CD14-positive monocyte (primary cell): ENCODE results near the gene ODF2. TPM values are rescaled to one million over a fixed set of nuclear protein-coding genes. Genes with fewer than 3 reads are reported as not detected.

Experiments
- DNase-seq, 3 donors: peaks; one replicate each; pipeline ENCODE4 v3.0.0-alpha.2; 2011 to 2022
- H2AFZ ChIP-seq: 2 replicates; pipeline ENCODE4 v1.6.0; 2012; ENCODE audit warnings: mild to moderate bottlenecking, low read depth, low read length, inconsistent platforms; ENCODE audit not compliant: insufficient read depth, poor library complexity, severe bottlenecking
- H3K27ac ChIP-seq, 2 donors: 1 replicate in 1 of 2; 2 replicates in 1 of 2; pipeline ENCODE4 v1.5.1; 2012 to 2013; ENCODE audit warnings: low read length in 2 of 2, control low read depth in 1 of 2, inconsistent platforms in 1 of 2, low read depth in 1 of 2, mild to moderate bottlenecking in 1 of 2
- H3K27me3 ChIP-seq, 2 donors: one replicate each; pipeline versions ENCODE4 v1.6.0 to v1.6.1; 2011 to 2013; ENCODE audit warnings: low read length in 2 of 2; ENCODE audit not compliant: control insufficient read depth in 2 of 2, insufficient read depth in 2 of 2
- H3K36me3 ChIP-seq, 2 donors: replicated peaks in 1 of 2; 1 replicate in 1 of 2; 2 replicates in 1 of 2; pipeline versions ENCODE4 v1.5.1 to v1.6.1; 2012 to 2013; ENCODE audit warnings: low read length in 2 of 2, control low read depth in 1 of 2, inconsistent platforms in 1 of 2, mild to moderate bottlenecking in 1 of 2; ENCODE audit not compliant: insufficient read depth in 2 of 2, control insufficient read depth in 1 of 2
- H3K4me1 ChIP-seq, 2 donors: 1 replicate in 1 of 2; 2 replicates in 1 of 2; pipeline versions ENCODE4 v1.5.1 to v1.6.1; 2012 to 2013; ENCODE audit warnings: low read length in 2 of 2, control low read depth in 1 of 2, inconsistent platforms in 1 of 2, mild to moderate bottlenecking in 1 of 2, moderate library complexity in 1 of 2; ENCODE audit not compliant: insufficient read depth in 2 of 2, control insufficient read depth in 1 of 2
- H3K4me2 ChIP-seq: replicated peaks from 2 replicates; pipeline ENCODE3; 2012; ENCODE audit warnings: low read length, moderate library complexity, mild to moderate bottlenecking; ENCODE audit not compliant: poor library complexity, severe bottlenecking; ENCODE audit errors: extremely low read depth
- H3K4me3 ChIP-seq, 3 experiments: fragments of 200-600 bp in 1 of 3; sonication (generic) in 1 of 3; replicated peaks in 1 of 3; 1 replicate in 2 of 3; 2 replicates in 1 of 3; pipeline ENCODE4 v1.5.1; 2011 to 2013; ENCODE audit warnings: low read length in 3 of 3, mild to moderate bottlenecking in 3 of 3, control low read depth in 2 of 3, low read depth in 2 of 3, inconsistent platforms in 1 of 3, moderate library complexity in 1 of 3
- H3K79me2 ChIP-seq: 2 replicates; pipeline ENCODE4 v1.6.0; 2012; ENCODE audit warnings: mild to moderate bottlenecking, control low read depth, inconsistent platforms, low read length, moderate library complexity; ENCODE audit not compliant: insufficient read depth
- H3K9ac ChIP-seq: 2 replicates; pipeline ENCODE4 v1.6.0; 2017; ENCODE audit warnings: low read length, mild to moderate bottlenecking; ENCODE audit not compliant: insufficient read depth, poor library complexity, severe bottlenecking
- H3K9me3 ChIP-seq, 2 donors: replicated peaks in 1 of 2; 1 replicate in 1 of 2; 2 replicates in 1 of 2; pipeline versions ENCODE4 v1.5.1 to v1.6.1; 2012 to 2013; ENCODE audit warnings: low read length in 2 of 2, control low read depth in 1 of 2; ENCODE audit not compliant: control insufficient read depth in 1 of 2, insufficient read depth in 1 of 2
- H4K20me1 ChIP-seq: 2 replicates; pipeline ENCODE4 v1.6.0; 2012; ENCODE audit warnings: mild to moderate bottlenecking, low read length, control low read depth, moderate library complexity; ENCODE audit not compliant: insufficient read depth
- H3K27ac Mint-ChIP-seq, 7 donors: one replicate each; pipeline ENCODE4 v1.8.0; 2020; ENCODE audit warnings: mild to moderate bottlenecking in 7 of 7, mixed read lengths in 7 of 7, moderate library complexity in 6 of 7, inconsistent platforms in 2 of 7
- H3K27me3 Mint-ChIP-seq, 3 donors: one replicate each; pipeline ENCODE4 v1.8.0; 2021 to 2022; ENCODE audit warnings: low read depth in 3 of 3, mild to moderate bottlenecking in 3 of 3, mixed read lengths in 3 of 3, moderate library complexity in 3 of 3, inconsistent platforms in 1 of 3
- H3K36me3 Mint-ChIP-seq, 2 donors: one replicate each; pipeline ENCODE4 v1.8.0; 2020; ENCODE audit warnings: mixed read lengths in 2 of 2, inconsistent platforms in 1 of 2, mild to moderate bottlenecking in 1 of 2
- H3K4me1 Mint-ChIP-seq: one replicate; pipeline ENCODE4 v1.8.0; 2020; ENCODE audit warnings: mild to moderate bottlenecking, mixed read lengths
- H3K4me3 Mint-ChIP-seq, 2 donors: one replicate each; pipeline ENCODE4 v1.8.0; 2020; ENCODE audit warnings: mild to moderate bottlenecking in 2 of 2, mixed read lengths in 2 of 2, moderate library complexity in 1 of 2
- H3K9me3 Mint-ChIP-seq, 7 donors: one replicate each; pipeline ENCODE4 v1.8.0; 2020 to 2022; ENCODE audit warnings: mixed read lengths in 7 of 7, mild to moderate bottlenecking in 6 of 7, moderate library complexity in 6 of 7, inconsistent platforms in 2 of 7
- WGBS: methylation state at CpG from one replicate; pipeline ENCODE4 v1.1.5; 2013; ENCODE audit warnings: missing lambda C conversion rate; ENCODE audit not compliant: insufficient coverage; 5-methylcytosine and 5-hydroxymethylcytosine counted together
- intact Hi-C, 2 donors: fragments of 100-400 bp; cut with micrococcal nuclease; formaldehyde crosslinking; loops; one replicate each; pipeline versions ENCODE4 v1.15.0 to v1.15.1; 2023
- polyA plus RNA-seq, 3 donors: library from polyadenylated mRNA; depleted of rRNA in 1 of 3; unstranded in 2 of 3; stranded (reverse) in 1 of 3; fragments of 300-500 nt in 2 of 3; fragments of >200 nt in 1 of 3; fragmentation: Illumina TruSeq in 2 of 3; gene quantifications; 1 replicate in 2 of 3; 2 replicates in 1 of 3; pipeline ENCODE4 v1.2.3, GENCODE V29; 2012 to 2021
- TF ChIP-seq, protein P1 (sequence below): fragments of 200-600 bp; IDR thresholded peaks from one replicate; pipeline ENCODE4 v1.8.0; 2022; ENCODE audit warnings: antibody characterized with exemption, mild to moderate bottlenecking

Gene ODF2
- polyA plus RNA-seq, 3 donors: 7.9 to 24.1 (median 11.4) TPM

DNA sequence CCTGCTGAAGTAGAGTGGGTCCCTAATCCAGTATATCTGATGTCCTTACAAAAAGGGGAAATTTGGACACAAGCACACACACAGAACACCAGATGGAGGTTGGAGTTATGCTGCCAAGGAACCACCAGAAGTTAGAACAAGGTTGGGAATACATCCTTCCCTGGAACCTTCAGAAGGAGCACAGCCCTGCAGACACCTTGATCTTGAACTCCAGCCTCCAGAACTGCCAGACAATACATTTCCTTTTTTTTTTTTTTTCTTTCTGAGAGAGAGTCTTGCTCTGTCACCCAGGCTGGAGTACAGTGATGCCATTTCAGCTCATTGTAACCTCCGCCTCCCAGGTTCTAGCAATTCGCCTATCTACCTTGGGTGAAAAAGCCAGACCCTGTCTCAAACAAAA lies 7.1 kb upstream of the ODF2 start:
- H3K36me3 ChIP-seq: no peaks in the 10 kb centered on the region
- no peak overlapping the region for H3K4me3 Mint-ChIP-seq
- H3K27me3 ChIP-seq: no peaks in the 10 kb centered on the region
- H3K27ac Mint-ChIP-seq: no peak overlapping the region
- H3K79me2 ChIP-seq: no peaks in the 10 kb centered on the region
- no peak overlapping the region for H3K27ac ChIP-seq
- no peak overlapping the region for H3K9ac ChIP-seq
- no peak overlapping the region for H2AFZ ChIP-seq
- H4K20me1 ChIP-seq: no peaks in the 10 kb centered on the region
- no peaks in the 10 kb centered on the region for H3K36me3 Mint-ChIP-seq
- no peak overlapping the region for H3K4me2 ChIP-seq
- H3K4me1 Mint-ChIP-seq: no peaks in the 10 kb centered on the region
- no CpG with 5 or more reads among the region's 2 CpGs for WGBS
- intact Hi-C loops: no loop called here
- DNase-seq: no peak
- H3K4me3 ChIP-seq: no peak overlapping the region
- H3K4me1 ChIP-seq: no peaks in the 10 kb centered on the region
- H3K9me3 ChIP-seq: no peaks in the 10 kb centered on the region
- H3K27me3 Mint-ChIP-seq: peaks cover 4 to 10% (median 6%) of the 10 kb centered on the region in 3 donors
- H3K9me3 Mint-ChIP-seq: peaks cover 0 to 5% (median 0%) of the 10 kb centered on the region in 7 donors
- TF ChIP-seq, protein P1, sequence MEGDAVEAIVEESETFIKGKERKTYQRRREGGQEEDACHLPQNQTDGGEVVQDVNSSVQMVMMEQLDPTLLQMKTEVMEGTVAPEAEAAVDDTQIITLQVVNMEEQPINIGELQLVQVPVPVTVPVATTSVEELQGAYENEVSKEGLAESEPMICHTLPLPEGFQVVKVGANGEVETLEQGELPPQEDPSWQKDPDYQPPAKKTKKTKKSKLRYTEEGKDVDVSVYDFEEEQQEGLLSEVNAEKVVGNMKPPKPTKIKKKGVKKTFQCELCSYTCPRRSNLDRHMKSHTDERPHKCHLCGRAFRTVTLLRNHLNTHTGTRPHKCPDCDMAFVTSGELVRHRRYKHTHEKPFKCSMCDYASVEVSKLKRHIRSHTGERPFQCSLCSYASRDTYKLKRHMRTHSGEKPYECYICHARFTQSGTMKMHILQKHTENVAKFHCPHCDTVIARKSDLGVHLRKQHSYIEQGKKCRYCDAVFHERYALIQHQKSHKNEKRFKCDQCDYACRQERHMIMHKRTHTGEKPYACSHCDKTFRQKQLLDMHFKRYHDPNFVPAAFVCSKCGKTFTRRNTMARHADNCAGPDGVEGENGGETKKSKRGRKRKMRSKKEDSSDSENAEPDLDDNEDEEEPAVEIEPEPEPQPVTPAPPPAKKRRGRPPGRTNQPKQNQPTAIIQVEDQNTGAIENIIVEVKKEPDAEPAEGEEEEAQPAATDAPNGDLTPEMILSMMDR: no peak

DNA sequence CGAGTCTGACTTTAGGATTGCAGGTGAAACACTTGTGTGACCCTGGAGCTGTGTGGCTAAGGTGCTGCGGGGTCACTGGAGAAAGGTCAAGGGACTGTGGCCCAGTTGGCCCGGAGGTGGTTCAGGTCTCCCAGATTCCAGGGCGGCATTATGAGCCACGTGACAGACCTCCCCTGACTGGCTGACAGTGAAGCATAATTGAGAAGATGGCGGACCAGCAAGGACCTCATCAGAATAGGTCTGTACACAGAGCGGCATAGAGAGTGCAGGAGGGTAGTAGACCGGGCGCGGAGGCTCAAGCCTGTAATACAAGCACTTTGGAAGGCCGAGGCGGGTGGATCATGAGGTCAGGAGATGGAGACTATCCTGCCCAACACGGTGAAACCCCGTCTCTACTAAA lies 815 bp upstream of the ODF2 start:
- peaks cover 7% of the 10 kb centered on the region for H4K20me1 ChIP-seq
- Mint-ChIP-seq H3K36me3 (peaks cover 10 to 14% of the 10 kb centered on the region in 2 donors), H3K9me3 (peaks cover 0 to 4% (median 0%) of the 10 kb centered on the region in 7 donors), H3K4me1 (peaks cover 15% of the 10 kb centered on the region), H3K27me3 (peaks cover 2 to 10% (median 6%) of the 10 kb centered on the region in 3 donors), H3K4me3 (no peak overlapping the region), H3K27ac (peak overlapping the region in 4 of 7 donors; percentile 46 to 88 (median 62))
- intact Hi-C loops: loop anchor here (5.0 to 10.0 kb wide), 4 partner anchors 83 to 570 kb away; partner anchors contain the start of genes COQ4 (in 1 of the 2), DOLK (in 1 of the 2), NUP188 (in 1 of the 2) and SH3GLB2 (in 1 of the 2)
- H3K36me3 ChIP-seq: peaks cover 6 to 10% of the 10 kb centered on the region in 2 donors
- H3K9me3 ChIP-seq: no peaks in the 10 kb centered on the region
- H3K4me3 ChIP-seq: no peak overlapping the region
- H3K9ac ChIP-seq: no peak overlapping the region
- no peak overlapping the region for H2AFZ ChIP-seq
- peaks cover 12 to 20% of the 10 kb centered on the region in 2 donors for H3K4me1 ChIP-seq
- no peak overlapping the region for H3K4me2 ChIP-seq
- H3K79me2 ChIP-seq: peaks cover 28% of the 10 kb centered on the region
- H3K27me3 ChIP-seq: no peaks in the 10 kb centered on the region
- no peak overlapping the region for H3K27ac ChIP-seq
- TF ChIP-seq, protein P1: no peak
- WGBS: 93% methylated on average over 7 of the region's 14 CpGs
- no peak for DNase-seq
